Forelimb muscle (tissue), 1 donor: ENCODE results near the gene CREB5. TPM values are rescaled to one million over a fixed set of nuclear protein-coding genes. Genes with fewer than 3 reads are reported as not detected.
"Not testable (repeated sequence)": the region's sequence is repeated elsewhere in the genome, so short reads cannot be mapped to it uniquely, and the experiment has no call there.

Experiments
- DNase-seq: peaks from one replicate; pipeline ENCODE4 v3.0.0-alpha.2; 2013; ENCODE audit warnings: low read depth
- polyA plus RNA-seq: library from polyadenylated mRNA; unstranded; fragments of 120-200 nt; gene quantifications from one replicate; pipeline ENCODE4 v1.2.1, GENCODE V29; 2013; ENCODE audit not compliant: insufficient read length

The CREB5 gene
- polyA plus RNA-seq, 1 donor: 33.5 TPM

DNA sequence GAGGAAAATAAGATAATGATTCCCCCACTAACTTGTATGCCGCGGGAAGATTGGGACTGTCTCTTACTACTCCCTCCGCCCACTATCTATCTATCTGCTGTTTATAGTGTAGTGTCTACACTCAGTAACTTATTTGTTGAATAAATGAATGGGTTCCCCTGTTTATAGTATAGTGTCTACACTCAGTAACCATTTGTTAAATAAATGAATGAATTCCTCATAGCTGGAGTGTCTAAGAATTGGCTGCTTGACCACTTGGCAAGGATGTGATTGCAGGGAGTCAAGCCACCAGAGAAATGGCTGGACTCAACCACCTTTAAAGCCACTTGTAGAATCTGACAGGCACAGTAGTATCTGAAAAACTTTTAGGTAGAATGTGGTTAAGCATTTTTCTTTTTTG, 398.7 kb downstream of the CREB5 start:
- no peak for DNase-seq

DNA sequence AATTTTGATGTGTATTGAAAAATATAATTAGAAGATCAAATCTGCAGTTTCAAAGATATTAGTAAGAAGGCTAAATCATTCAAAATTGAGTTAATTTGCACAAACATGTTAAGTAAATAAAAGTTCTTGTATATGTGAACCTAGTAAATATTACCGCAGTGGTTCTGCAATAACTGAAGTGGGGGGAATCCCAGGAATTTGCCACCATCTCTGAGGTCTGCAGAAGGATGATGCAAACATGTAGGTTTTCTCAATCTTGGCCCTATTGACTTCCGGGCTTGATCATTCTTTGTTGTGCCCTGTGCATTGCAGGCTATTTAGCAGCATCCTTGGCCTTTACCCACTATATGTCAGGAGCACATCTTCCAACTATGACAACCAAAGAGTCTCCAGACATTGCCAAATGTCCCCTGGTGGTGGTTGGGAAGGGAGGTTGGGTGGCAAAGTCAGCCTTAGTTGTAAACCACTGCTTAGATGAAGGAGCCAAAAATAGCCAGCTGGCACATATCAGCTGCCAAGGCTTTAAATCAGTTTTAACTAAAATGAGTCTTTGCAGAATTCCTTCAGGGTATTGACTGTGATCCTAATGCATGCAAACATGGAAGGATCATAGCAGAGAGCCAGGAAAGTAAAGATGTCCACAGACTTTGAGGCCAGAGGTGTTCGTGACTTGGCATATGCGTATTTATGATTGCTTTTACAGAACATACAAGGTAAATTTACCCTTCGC, 399.5 kb downstream of the CREB5 start:
- no peak for DNase-seq

DNA sequence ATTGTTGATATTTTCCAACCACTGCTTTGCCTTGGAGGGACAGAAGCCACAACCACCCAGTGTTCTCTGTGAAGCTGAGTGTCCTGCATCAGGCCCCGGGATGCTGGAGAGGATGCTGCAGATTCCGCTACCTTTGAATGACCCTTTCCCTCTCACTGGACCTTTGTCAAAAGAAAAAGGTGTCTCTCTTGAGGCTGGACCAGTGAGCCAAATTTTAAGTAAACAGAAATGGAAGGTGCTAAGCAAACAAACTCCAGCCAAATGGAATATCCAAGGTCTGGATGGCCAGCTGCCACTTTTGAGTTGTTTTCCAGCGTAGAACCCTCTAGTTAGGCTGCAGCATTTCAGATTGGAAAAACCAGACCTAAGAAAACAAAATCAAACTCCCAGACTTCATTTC, 400.3 kb downstream of the CREB5 start:
- no peak for DNase-seq

DNA sequence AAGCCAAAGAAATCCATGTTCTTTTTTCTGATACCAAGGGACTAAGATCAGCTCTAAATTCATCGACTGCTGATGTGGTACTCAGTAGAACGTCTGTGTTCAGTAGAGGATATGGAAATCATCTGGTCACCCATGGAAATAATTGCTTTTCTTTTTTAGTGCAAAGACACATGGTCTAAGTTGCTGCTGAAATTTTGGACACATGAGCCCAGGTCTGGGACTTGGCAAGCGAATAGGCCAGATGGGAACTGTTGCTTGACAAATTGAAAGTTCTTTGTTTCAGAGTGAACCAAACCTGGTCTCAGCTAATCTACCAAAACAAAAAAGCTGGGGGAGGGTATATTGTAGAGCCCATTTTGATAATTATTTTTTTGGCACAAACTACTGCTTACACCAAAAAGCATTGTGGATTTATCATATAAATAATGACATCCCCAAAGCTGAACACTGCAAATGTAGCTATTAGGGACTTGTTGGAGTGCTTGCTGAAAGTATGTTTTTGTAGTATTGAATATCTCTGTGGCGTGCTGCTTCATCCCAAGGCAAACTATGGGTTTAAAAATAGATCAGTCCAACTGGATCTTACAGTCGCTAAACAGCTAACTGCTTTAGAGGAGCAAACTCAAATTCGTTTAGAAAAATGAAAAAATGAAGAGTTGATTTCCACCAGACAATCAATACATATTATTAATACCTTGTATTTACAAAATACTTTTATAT, 401.1 kb downstream of the CREB5 start:
- peak; percentile 82 for DNase-seq

DNA sequence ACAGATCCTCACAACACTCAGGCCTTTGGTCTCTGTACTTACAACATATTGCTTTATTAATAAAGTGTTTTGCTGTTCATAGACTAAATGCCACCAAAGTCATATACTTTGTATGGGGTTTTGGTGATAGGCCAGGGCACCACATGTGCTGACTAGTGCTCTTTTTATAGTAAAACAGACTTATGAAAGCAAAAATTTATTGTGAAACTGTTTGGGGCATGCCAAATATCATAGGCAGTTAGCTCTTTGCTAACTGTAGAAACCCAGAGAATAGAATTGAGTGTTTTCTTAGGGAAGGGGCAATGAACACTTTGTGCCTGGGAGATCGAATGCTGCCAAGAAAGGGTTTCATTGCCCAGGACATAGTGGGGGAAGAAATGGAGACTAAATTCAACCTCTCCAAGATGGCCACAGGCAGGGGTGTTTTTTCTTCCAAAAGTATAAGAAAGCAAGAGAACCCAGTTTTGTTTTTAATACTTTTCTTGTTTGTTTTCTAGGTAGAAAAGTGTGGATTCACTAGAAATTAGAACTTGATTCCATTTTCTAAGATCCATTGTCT, 403.1 kb downstream of the CREB5 start:
- no peak for DNase-seq

DNA sequence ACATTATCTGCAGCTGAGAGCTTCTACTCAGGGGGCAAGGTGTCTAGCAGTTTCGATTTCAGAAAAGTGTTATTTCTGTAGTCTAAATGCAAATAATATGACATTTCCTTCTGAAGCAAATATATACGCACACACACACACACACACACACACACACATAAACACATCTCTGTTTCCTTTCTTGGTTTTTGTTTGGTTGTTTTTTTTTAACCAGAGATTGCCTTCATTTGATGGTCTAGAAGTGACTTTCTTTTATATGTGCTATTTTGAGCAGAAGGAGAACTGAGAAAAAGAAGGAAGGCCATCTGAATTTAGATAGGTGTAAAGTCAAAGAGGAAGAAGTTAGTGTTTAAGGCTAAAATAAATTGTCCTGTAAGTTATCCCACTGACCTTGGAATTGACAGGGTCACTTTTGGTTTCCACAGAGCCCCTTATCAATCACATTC, 403.6 kb downstream of the CREB5 start:
- DNase-seq: no peak

DNA sequence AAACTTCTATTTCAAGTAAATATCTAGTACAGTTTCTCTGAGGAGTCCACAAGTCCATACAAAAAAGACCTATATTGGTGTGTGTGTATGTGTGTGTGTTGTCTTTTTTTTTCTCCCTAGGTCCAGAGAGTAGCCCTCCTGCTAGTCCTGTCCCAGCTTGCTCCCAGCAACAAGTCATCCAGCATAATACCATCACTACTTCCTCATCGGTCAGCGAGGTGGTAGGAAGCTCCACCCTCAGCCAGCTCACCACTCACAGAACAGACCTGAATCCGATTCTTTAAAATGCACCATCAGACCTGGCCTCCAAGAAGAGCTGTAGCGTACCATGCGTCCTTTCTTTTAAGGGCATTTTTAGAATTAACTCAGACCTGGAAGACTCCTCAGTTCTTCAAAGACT, 406.7 kb downstream of the CREB5 start:
- no peak for DNase-seq

DNA sequence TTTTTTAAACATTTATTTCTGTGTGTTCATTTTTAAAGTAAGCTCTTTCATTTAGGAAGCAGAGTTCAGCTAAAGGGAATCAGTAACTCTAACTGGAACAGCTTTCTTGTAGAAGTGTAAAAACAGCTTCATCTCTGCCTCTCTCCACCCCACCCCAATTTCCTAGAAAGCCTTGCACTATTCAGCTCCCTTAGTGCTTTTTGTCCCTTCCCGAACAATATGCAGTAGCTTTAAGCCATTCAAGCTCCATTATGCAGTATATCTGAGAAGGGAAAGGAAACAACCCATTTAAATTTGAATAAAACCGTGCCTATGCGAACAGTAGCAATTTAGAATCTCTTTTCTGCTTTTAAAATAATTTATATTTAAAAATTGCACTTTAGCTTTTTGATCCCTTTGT, 411.3 kb downstream of the CREB5 start:
- DNase-seq: no peak

DNA sequence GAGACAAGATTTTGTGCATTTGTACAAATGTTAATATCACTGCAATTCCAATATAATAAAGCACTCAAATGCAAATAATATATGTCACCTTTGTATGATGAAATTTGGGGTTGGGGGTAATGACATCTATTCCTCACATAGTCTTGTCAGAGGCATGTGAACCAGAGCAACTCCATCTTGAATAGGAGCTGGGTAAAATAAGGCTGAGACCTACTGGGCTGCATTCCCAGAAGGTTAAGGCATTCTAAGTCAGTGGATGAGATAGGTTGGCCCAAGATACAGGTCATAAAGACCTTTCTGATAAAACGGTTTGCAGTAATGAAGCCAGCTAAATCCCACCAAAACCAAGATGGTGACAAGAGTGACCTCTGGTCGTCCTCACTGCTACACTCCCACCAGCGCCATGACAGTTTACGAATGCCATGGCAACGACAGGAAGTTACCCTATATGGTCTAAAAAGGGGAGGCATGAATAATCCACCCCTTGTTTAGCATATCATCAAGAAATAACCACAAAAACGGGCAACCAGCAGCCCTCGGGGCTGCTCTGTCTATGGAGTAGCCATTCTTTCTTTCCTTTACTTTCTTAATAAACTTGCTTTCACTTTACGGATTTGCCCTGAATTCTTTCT, 413.6 kb downstream of the CREB5 start:
- not testable (repeated sequence) for DNase-seq

DNA sequence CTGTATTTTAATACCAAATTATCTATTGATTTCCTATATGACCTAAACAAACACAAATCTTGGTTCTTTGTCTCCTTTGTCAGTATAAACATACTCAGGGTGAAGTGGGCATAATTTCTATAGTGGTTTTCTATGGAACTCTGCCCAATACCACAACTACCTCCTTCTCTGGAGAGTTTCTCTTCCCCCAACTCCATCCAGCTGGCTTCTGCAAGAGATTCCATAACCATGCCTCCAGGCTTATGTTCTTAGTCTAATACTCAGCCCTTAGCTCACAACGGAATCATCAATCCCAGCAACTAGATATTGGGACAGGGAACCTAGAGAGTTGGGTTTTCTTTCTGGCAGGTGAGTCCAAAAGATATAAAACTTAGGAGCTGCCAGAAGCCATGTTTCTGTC, 418.5 kb downstream of the CREB5 start:
- no peak for DNase-seq

DNA sequence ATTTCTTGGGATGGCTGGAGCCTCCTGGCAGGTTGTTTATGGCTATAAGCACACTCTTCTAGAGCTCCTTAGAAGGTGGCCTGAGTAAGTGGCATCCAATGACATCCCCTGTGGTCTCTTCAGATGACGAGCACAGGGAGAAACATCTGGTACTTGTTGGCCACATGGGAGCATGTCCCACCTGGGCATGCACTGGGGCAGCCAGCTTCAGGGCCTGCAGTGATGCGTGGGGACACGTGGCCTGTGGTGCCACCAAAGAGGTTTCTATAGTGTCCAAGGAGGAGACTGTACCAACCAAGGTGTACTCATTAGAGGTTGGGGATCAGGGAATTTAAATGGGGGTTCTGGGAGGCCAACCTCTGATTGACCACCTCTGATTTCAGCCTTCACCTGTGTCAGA, 420.4 kb downstream of the CREB5 start:
- DNase-seq: no peak

DNA sequence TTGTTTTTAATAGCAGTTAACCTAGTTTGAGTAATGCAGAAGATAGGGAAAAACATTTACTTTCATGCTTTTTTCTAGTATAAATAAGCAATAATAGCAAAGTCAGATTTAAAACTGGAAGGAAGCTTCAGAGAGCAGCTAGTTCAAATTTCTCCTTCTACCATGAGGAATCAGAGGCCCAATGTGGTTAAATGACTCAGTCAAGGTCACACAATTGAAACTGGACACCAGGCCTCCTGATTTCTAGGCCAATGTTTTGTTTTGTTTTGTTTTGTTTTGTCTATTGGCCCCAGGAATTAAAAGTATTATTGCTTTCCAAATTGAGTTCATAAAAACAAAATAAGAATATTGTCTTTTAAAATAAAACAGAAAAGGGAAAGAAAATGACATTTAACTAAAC, 423.5 kb downstream of the CREB5 start:
- DNase-seq: no peak

DNA sequence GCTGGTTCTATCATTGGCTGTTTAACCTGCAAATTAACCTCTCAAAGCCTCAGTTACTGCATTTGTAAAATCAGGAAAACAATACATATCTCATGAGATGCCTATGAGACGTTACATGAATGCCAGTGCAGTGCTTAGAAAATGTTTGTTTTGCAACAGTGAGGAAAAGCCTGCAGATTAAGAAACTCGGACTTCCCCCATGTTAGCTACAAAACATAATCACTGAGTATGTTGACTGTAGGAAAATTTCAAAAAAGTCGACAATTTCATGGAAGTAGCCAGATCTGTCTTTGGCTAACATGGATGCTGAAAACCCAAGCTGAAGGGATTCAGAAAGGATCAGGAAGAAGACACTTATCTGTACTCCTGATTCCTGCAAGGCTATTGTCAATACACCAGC, 424.4 kb downstream of the CREB5 start:
- no peak for DNase-seq

DNA sequence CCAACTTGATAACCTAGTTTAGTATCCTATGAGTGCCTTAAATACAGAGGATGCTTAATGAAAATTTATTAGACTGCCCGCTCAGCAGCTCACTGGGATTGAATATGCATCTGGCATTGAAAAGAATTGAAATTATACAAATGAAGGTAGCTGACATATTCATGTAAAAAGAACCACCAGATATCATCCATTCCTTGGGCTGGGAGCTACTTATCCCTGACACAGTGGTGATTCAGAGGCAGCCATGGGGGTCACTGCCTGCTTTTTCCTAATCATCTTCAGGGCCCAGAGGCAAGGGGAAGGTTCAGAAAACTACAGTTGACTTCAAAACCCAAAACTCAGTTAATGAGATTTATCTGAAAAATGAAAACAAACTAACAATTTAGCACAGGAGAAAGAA, 424.9 kb downstream of the CREB5 start:
- no peak for DNase-seq

DNA sequence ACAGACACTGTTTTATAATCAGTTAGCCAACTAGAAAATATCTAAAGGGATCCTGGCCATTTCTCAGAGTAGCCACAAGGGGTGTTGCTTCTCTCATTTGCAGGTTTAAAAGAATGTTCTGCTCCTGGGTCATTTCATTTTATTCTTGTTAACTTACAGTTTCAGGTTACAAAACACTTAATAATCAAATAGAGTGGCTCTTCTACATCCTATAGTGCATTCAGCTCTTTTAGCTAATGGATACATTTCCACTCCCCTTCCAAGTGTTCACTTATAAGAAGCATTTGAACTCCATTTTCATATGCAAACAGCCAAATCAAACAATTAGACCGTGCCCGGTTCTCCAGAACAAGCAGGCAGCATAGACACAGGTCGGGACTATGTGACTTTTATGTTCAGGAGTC, 428.3 kb downstream of the CREB5 start:
- no peak for DNase-seq

DNA sequence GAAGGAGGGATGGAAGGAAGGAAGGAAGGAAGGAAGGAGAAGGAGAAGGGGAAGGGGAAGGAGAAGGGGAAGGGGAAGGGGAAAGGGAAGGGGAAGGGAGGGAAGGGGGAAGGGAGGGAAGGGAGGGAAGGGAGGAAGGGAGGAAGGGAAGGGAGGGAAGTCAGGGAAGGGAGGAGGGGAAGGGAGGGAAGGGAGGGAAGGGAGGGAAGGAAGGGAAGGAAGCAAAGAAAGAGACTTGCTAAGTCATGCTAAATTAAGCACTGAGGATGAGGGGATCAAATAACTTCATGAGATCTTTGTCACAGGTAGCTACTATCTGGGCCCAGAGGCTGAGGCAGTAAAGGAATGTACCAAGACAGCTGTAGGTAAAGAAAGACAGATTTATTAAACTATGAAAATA, 429.4 kb downstream of the CREB5 start:
- DNase-seq: no peak

DNA sequence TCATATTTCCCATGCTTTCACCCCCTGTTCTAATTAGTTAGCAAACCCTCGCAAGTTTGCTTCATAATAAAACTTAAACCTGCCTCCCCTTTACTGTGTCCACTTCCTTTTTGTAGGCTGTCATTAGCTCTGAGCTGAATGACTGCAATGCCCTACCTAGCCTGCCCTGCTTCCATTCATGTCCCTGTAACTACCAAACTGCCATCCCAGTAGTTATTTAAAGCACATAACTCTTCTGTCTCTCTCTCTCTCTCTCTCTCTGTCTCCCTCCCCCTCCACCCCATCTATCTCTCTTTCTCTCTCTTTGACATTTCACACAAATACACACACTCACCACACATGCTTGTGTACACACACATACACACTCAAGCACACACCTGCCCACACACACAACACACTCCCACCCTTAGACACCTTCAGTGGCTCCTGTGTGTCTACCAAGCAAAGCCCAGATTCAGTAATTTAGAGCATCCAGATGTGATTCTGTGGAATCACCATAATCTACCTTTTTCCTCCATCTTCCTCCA, 430.5 kb downstream of the CREB5 start:
- DNase-seq: no peak

DNA sequence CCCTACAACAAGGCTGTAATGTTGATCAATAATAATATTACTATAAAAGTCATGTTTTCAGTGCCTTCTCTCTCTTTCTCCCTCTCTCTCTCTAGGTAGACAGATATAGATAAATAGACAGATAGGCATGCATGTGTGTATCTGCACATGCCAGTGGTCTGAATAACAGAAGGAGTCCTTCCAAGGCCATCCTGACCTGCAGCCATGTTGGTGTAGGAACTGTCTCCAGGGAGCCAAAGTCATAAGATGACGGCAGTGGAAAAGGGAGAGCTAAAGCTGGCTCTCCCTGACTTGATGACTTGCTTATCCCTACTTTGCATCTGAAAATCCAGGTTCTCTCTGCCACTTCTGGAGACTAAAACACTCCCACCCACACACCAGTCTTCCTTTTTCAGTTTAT, 432.8 kb downstream of the CREB5 start:
- no peak for DNase-seq

DNA sequence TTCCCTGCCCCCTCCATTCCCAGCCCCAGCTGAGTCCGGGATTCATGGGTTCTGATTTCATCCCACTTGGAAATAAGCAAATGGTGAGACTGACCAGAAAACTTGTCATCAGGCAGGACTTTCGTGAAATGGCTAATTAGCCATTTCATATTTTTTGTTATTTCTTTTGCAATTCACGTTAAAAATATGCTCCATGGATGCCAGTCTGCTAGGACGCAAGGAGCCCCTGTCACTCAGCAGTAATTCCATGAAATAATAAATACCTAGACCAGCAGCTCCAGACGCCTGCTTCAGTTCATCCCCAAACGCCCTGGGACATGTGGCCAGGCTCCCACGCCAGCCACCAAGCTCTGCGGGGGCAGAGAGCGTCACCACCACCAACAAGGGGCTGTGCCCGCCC, 434.9 kb downstream of the CREB5 start:
- no peak for DNase-seq

DNA sequence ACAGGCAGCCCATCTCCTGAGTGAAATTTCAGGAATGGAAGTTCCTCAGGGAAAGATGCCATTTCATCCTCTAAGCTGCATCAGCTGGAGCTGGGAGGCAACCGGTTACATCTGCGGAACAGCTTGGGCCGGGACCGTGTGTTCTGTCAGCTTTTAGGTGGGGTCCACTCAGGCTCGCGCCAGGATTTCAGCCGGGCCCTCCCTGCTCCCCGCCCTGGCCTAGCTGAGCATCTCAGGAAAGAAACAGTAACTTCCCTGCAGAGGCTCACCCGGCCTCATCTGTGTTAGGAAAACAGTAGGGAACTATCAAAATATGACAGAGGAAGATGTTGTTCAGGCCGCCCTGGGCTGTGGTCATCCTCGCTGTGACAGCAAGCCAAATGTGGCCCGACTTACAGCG, 435.4 kb downstream of the CREB5 start:
- DNase-seq: peak; percentile 20

DNA sequence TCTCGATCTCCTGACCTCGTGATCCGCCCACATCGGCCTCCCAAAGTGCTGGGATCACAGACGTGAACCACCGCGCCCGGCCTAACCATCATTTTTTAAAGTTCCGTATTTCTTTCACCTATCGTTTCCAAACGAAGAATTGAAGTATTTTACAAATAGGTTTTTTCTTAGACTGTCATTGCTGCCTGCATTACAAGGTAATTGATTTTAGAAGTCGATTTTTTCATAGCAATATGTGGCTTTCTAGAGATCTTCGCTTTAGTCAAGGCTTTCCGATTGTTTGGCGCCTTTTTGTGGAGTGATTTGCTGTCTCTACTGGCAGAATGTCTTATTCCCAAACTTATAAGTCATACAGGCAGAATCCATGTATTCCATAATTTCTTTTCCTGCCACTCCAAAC, 436.6 kb downstream of the CREB5 start:
- DNase-seq: no peak

DNA sequence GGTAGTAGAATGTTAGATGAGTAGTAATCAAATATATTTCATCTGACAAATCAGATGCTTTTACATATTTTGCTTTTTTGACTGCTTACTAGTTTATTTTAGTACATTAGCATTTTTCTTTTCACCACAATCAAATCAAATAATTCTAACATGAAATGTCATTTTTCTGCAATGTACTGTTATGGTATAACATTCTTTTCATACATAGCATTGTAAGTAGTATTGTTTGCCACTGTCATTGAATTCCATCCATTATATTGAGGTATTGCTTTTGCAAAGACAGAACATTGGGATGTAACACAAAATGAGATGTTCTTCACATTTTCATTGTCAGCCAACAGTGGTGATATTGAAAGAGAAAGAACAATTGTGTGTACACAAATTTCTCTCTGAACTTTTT, 438.4 kb downstream of the CREB5 start:
- DNase-seq: no peak

DNA sequence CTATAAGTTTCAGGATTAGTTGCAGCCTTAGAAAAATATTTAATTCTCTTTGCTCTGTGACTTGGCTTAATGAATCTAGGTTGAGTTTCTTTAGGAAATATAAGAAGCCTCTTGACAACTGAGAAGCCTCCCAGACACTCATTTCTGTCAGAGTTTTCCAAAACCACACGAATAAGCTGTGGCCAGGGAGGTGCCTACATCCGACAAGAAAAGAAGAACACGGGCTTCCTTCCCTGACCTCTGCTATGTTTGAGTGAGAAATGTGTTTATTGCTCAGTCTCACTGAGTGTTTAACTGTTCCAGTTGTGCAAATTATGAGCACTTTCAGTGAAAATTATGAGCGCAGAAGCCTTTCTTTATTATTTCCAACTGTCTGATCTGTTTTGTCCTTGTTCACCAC, 440.8 kb downstream of the CREB5 start:
- DNase-seq: no peak
